ENCODE results near the gene ITM2C.

ITM2C gene

DNA sequence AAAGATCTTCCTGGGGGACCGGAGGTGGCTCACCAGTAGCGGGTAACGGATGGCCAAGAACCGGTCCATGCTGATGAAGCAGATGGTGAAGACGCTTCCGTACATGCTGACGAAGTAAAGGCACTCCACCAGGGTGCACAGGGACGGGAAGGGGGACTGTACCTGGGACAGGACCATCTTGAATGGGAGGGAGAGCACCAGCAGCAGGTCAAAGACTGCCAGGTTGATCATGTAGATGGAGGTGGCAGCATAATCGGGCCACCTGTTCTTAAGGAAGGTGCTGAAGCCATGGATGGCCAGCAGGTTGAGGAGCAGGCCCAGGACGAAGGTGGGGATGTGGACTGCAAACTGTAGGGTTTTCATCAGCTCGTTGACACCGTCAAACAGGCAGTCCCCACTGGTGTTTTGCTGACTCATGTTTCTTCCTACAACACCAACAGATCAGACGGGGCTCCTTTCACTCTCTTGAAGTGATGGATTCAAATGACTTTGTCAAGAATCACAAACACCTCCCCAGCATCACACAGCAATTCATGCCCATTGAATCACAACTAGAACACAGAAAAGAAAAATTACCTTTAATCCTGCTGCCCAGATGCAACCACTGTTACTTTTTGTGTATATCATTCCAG is 45.9 kb downstream of the ITM2C start:
- no peak for DNase-seq

DNA sequence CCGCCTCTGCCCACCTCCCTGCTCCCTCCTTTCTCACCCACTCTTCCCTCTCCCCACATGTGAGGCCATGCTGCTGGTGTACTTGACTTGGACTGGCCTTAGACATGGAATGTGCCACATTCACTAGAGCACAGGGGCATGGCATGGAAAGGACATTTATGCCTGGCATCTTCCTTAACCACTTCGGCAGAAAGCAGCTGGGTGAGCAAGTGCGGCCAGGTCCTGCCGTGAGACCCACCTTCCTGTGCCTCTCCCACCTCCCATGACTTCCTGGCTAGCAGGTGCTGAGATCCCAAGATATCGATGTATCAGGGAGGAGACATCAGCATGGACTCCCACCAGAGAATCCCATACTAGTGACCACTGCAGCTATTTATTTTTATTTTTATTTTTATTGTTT is 47.3 kb downstream of the ITM2C start:
- DNase-seq, result no peak

DNA sequence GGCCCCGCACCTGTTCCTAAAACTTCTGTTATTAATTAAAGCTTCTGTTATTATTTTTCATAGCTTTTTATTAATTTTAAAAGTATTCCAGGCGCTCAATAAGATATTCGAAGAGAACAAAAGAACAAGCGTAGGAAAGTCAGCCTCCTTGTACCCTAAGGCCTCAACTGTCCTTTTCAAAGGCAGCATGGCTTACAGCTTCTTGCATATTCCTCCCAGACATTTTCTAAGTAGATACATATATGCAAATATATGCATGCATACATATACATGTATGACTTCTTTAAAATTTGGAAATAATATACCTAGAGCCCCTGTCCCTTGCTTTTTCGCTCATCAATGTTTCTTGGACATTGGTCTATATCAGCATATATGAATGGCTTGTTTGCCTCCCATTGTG is 48.0 kb downstream of the ITM2C start:
- no peak for DNase-seq

DNA sequence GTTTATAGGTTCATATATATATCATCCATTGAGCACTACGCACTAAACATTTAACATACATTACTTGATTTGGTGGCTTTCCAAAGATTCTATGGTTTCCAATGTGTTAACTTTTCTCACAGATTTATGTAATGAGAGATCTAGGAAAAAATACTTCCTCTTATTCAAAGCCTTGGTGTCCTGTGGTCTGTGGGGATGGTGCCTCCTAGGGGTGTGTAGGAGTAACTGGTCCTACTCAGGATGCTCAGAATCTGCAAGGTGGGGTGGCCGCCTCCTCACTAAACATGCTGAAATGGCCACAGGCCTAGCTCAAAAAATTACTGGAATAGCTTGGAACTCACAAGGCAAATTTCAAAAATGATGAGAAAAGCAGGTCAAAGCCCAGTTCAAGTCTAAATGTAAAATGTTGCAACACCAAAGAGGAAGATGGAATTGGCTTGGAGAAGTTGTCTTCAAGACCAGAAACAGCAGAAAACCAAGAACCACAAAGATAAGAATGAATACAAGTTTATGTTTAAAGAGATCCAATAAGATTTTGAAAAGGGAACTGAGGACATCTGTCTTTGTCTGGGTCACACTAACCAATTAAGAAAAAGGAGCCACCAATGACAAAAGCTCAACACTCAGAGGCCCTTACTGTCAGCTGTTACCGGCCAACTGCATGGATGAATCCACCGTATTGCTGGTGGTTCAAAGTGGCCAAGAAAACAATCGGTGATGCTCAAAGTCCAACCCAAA is 48.8 kb downstream of the ITM2C start:
- peak; percentile 40 for DNase-seq

DNA sequence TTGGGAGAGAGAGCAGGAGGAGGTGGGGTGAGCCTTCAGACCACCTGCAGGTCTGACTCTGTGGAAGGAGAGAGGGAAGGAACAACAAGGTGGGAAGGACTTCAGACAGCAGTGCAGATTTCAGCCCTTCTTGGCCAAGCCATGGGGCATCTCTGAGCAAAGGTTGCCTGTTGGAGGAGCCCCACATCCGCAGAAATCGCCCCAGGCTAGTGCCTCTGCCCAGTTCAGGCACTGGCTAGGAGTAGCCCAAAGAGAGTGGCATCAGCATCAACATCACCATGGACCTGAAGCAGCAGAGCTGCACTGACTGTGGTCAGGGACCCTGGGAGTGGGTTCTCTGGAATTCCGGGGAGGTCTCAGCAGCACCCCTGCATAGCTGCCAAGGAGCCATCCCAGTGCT is 50.1 kb downstream of the ITM2C start:
- DNase-seq, result no peak

DNA sequence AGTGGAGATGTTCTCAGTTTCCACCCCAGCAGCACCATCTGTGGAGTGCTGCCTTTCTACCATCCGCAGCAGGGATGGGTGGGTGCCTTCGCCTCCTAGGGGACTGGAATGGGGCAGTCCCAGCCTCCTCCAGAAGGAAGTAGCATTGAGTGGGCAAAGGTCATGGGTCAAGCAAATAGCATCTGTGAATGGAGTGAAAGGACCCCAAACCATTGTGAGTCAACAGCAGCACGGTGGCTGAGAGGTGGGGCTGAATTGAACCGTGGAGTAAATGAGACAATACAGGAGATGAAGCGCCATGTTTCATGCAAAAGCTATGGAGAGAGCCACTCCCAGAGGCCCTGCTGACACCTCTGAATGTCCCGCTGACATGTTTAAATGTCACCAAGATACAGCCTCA is 50.6 kb downstream of the ITM2C start:
- DNase-seq, result no peak

DNA sequence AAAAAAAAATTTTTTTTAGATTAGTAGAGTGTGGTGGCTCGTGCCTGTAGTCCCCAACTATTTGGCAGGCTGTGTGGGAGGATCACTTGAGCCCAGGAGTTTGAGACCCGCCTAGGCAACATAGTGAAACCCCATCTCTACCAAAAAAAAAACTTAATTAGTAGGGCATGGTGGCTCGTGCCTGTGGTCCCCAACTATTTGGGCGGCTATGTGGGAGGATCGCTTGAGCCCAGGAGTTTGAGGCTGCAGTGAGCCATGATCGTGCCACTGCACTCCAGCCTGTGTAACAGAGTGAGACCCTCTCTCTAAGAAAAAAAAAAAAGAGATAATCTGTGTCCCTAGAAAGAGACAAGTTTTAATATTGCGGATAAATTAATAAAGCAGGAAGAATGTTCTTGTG is 51.5 kb downstream of the ITM2C start:
- DNase-seq, result no peak

DNA sequence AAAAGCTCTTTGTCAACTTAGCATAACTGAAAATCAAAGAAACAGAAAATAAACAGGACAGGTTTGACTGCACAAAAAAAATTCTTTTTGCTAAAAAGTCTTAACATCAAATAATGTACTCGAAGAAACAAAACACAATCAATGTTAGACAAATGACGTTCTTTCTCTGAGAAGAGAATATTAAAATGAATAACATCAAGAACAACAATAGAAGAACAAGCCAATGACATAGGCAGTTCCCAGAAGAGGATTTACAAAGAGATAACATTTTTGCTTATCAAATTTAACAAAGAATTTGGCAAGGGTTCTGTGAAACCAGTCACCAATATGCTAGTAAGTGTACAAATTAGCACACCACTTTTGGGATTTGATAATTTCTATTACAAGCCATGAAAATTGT is 54.5 kb downstream of the ITM2C start:
- DNase-seq, result no peak

DNA sequence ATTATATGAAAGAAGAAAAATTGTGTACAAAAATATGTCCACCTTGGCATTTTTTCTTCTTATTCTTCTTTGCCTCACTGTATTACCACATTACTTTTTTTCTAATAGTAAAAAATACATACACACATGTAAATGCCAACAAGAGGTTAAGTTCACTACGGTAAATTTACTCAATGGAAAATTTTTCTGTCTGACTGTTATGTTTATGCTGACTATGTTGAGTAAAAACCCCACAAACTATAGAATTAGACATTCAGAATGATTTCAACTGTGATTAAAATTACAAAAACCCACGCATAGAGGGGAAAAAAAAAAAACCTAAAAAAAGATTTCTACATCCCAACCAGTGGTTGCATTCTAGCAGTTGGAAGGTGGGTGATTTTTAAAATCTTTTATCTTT is 54.9 kb downstream of the ITM2C start:
- no peak for DNase-seq

DNA sequence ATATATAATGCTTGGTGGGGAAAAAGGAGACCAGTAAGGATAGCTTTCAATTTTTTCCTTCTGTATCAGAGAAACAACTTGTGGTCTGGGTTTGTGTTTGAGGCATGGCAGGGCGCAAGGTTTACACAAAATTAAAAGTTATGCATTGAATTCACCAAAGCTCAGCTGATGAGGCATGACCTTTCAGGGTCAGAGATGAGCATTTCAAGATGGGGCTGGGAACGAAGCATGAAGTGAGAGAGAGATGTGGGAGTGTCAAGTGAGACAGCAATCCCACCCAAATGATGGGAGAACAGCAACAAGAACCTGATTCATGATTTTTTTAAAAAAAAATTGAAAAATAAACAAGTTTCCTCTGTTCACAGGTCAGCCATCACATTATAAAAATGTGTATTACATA is 55.4 kb downstream of the ITM2C start:
- peak; percentile 24 for DNase-seq

DNA sequence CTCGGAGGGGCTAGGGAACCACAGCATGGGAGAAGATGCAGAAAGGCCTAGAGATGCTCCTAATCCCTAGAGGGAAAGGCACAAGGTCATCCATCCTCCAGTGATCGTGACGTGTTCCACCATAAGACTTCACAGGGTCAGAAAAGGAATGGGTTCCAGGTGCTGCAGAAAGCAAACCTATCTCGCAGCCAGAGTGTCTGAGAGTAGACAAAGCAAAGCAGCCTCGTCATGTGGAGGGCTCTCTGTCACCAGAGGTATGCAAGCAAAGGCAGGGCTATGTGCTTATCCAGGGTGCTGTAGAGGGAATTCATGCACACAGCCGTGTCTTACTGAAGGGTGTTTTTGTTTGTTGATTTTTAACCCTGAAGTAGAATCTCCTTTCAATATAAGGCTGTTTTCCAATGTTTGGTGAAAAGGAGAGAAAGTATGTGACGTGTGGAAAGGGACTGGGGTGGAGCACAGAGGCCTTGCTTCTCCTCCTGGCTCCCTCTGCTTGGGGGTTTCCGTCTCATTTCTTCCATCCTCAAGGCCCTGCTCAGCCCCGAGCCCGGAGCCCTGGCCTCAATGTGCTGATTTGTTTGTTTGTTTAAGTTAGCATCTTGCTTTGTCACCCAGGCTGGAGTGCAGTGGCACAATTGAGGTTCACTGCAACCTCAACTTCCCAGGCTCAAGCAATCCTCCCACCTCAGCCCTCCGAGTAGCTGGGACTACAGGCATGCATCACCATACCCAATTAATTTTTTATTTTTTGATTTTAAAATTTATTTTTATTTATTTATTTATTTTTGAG is 57.3 kb downstream of the ITM2C start:
- no peak for DNase-seq

DNA sequence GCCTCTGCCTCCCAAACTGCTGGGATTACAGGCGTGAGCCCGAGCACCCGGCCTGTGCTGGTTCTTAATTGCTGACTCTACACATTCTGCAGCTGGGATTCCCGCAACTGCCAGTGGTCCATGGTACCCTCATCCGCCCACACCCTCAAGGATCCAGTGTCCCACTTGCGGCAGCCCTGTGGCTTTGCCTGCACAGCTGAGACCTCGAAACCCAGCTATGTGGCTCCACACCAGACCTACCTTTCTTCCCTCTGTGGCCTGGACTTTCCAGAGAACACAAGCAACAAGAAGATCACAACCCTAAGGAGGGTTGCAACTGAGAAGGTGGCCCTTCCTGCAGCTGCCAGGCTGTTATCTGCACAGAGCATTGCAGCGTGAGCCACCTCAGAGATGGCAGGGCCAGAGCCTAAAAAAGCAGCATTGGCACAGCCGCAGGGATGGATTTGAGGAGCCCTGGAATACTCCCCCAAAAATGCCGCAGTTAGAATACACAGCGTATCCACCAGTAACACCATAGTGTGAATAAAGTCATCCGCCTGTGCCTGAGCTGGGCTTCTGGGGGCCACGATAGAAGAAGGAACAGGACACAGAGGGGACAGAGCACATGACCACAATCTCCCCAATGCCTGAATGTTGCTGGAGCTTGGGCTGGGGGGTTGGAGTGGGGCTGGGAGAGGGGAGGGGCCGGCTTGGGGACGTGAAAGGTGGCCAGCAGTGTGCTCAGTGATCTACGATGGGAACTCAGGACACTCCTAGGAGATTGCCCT is 58.4 kb downstream of the ITM2C start:
- DNase-seq, result no peak

DNA sequence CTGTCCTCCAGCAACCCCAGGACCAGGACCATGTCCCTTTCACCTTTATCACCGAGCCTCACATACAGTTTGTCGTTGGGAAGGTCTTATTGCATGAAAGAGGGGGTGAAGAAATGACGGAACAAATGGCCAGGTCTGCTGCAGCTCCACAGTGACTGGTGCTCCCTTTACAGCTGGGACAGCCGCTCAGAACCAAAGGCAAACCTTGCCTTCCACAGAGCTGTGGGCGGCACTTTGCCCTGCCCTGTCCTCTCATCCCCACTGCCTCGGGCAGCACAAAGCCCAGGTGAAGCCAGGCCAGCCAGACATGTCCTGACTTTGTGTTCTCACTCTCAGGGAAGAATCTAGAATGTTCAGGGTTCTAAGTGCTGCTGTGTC is 59.3 kb downstream of the ITM2C start:
- DNase-seq, result no peak

DNA sequence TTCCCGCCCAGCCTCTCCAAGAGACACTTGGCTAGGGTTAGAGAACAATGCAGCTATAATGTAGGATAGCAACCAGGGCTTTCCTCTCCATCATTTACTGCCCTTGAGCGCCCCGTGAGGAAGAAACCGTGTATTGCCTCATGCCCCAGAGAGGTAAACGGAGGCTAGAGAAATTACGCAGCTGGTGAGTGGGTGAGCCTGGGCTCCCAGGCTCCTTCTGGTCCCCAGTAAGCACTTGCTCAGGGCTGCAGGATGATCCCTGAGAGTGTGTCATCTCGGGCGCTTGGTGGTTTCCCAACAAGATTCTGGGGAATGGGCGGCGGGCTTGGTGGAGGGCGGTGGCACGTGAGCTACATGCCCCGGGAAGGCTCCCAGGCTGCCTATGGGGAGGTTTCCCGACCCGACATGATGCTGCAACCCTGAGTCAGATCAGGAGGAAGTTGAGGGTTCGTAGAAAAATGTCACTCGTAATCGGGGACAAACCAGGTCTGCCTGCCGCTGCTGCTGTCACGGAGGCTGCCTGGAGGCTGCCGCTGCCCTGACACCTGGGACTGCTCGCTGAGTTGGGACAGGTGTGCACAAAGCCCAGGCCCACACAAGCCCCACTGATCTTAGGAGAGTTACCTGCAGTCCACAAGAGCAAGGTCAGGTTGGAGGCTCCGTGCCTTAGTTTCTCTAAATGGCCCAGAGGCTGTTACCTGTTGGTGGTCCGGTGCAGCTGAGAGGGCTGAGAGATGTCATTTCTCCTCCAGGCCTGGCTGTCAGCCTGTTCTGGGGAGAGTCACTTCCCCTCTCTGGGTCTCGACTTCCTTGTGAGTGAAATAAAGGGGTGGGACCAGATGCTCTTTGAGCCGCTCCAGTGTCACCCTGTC is 60.0 kb downstream of the ITM2C start, which contains the start of gene GPR55:
GPR55 (minus strand) TSS at position 773 of the 872 bp plus-strand sequence. CDS start 14,280 bp downstream, outside the sequence.
- DNase-seq, result peak; percentile 91

DNA sequence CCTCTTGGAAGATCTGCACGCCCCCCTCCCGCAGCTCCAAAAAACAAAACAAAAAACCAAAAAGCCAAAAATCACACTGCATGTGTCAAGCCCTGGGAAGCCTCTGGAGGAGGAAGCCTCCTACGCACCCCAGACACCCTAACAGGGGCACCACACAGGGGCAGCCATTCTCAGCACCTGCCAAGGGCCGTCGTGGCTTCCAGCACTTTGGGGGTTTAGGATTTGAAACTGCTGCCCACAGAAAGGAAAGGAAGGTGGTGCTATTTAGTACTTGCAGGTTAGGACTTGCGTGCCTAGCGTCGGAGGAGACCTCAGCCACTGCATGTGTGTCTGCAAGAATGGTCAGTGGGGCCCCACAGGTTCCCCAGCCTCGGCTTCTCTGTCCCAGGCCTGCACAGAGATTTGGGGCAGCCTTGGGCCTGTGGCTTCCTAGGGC is 60.7 kb downstream of the ITM2C start:
- DNase-seq, result peak; percentile 52

DNA sequence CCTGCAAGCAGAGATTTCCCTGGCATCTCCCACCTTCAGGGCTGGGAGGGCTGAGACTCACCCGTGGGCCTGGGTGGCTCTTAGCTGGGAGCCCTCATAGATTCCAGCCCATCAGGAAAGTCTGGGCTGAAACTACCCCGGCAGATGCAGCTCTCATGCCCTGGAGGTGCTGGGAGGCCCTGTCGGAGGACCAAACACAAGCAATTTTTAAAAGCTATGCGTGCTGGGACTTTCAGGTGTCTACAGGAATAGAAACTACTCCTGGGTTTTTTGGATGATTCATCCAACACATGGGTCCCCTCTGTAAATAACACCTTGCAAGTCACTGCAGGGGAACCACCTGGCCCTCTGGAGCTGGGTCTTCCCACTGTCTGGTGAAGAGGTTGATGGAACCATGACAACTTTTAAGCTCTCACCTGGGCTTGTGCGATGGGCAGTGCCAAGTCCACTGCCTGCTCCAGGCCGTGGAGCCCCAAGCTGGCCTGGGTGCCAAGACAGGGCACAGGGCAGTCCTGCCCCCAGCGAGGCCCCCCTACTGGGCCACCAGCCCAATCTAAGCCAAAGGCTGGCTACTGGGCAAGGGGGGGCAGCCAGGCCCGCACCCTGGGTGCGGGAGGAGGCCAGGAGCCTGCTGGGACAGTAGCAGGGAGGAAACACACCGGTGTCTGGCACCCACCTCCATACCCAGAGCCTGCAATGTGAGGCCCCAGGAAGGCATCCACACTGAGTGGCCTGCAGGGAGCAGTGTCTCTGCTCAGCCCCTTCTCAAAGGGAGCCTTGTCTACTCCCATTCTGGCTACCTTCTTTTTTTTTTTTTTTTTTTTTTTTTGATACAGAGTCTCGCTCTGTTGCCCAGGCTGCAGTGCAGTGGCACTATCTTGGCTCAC is 61.4 kb downstream of the ITM2C start:
- peak; percentile 72 for DNase-seq

DNA sequence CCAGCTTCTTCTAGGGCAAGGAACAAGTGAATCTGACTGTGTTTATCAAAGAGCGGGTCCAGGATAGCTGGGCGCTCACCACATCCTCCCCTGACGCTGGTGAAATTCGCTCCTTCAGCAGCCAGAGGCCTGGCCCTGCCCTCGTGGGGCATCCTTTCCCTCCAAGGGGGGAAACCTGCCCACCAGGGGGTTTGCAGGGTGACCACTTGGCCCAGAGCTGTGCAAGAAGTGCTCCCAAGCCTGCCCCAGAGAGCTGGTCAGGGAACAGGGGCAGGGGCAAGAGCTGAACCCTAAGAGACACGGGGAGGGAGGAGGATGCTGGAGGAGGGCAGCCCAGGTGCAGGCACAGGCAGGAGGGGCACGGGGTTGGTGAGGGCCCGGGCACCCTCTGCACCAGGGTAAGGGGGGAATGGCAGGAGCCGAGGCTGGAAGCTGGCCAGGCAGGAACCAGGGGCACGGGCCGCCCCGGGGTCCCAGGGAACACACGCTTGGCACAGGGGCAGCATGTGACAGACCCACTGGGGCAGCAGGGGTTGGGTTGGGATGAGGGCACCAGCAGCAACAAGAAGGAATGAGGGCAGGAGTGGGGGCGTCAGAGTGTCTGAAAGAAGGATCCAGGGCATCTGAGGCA is 63.1 kb downstream of the ITM2C start:
- DNase-seq, result no peak
